Measurements from ENCODE around the gene CNGA3. TPM values are rescaled to one million over a fixed set of nuclear protein-coding genes. Genes with fewer than 3 reads are reported as not detected.
"Not testable (repeated sequence)": the region's sequence is repeated elsewhere in the genome, so short reads cannot be mapped to it uniquely, and the experiment has no call there.

The CNGA3 gene
- not detected for polyA plus RNA-seq (ENCODE audit: insufficient read length)
- long read RNA-seq, donor 1: 0 reads
- long read RNA-seq, donor 2: 0 reads
- long read RNA-seq, donor 3: 0 reads
- long read RNA-seq, donor 4: 0 reads
- long read RNA-seq, donor 5: 0 reads
- long read RNA-seq, donor 6: 0 reads
- long read RNA-seq, donor 7: 0 reads
- long read RNA-seq, donor 8: 0 reads

- DNase-seq: peak; percentile 55
These were observed at the start of gene CNGA3 for GRCh38 chr2:98346311-98347236. TSS of gene CNGA3 (plus strand) at chr2:98346456. CDS start at chr2:98369976, 23,520 bp downstream.

- DNase-seq: no peak
These were observed 48.2 kb upstream of the CNGA3 start for GRCh38 chr2:98297817-98298682.

DNA sequence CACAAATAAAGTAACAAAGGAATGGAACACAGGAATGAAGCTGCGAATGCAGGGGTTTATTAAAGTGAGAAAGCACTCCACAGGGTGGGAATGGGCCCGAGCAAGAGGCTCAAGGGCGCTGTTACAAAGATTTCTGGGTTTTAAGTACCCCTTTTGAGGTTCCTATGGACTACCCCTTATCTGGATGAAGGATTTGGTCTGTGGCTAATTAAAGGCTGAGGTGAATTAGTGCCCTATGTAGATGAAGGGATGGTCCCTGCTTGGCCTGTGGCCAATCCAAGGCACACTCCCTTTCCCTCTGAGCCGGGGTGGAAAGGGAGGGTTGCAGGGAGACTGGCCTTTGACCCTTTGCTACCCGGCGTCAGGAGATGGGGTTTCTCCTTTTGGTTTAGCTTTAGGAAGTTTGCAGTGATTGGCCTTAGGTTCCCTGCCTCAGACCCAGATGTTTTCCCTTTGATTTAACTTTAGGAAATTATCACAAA is 47.5 kb upstream of the CNGA3 start:
- no peak for DNase-seq

- no peak for DNase-seq
These were observed 46.9 kb upstream of the CNGA3 start for GRCh38 chr2:98299211-98299905.

DNA sequence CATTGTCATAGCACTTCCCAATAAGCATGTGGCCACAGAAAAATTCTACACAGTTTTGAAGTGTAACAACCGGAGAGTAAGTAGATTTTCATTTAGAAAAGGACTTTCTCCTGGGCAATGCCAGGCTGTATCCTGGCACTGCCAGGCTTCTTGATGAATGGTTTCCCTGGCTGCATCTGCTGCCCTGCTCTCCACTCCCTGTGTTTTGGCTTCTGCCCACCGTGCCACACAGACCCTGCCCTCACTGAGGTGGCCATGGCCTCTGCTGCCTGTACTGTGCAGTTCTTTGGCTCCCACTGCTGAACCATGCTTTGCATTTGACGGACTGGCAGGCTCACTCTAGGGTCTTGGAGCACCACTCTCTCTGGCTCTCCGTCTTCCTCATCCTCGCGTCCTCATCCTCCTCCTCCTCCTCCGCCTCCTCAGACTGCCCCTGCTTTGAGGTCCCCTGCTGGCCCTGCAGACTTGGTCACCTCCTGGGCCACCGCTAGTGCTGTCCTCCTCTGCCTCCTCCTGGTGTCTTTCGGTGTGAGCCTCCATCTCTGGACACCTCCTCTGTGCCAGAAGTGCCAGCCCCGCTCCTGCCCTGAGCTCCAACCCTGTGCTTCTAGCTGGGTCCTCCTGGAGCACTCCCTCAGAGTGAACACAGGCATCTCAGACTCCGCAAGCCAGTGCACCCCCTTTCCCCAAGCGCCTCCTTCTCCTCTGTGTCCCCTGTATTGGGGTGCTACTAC is 45.9 kb upstream of the CNGA3 start:
- no peak for DNase-seq

GRCh38 chr2:98301469-98301868 is 44.8 kb upstream of the CNGA3 start:
- no peak for DNase-seq

DNA sequence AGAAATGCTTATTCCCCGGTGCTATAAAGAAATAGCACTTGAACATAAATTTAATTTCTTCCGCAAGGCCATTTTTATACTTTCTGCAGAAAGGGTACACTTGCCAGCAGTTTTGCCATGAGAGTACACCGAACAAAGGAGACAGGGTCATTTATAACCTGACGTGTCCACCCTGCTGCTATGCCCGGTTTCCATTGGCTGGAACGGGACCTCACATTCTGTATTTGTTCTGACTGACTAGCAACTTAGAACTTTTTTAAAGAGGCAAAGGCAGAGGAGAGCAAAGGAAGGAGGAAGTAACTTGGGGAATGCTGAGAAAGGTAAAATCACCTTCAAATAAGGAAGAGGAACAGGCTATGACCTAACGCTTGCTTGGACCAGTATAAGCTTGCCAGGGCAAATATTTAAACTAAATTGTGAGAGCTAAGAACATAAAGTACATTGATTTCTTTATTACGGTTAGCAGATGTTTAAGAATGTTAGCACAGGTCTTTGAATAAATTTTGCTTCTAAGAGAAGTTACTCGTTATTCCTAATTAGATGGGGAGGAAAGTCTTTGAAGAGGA is 39.0 kb upstream of the CNGA3 start:
- not testable (repeated sequence) for DNase-seq

GRCh38 chr2:98308068-98308467 is 38.2 kb upstream of the CNGA3 start:
- DNase-seq: no peak

DNA sequence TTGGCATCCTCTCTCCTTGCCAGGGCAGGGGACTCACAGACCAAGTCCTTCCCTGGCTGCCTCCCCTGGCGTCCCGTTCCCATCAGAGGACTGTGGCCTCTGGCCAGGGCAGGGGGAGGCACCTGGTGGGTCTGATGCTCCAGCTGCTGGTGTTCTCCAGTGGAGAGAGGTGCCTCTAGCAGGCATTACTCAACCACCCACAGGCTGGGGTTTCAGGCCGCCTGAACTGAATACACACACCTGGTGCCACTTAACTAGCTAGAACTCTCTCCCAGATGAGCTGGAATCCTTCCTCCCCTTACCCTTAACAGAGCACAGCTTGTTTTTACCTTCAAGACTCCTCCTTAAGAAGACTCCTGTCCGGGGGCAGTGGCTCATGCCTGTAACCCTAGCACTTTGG is 37.7 kb upstream of the CNGA3 start:
- no peak for DNase-seq

GRCh38 chr2:98309580-98309979 is 36.7 kb upstream of the CNGA3 start:
- DNase-seq: no peak

DNA sequence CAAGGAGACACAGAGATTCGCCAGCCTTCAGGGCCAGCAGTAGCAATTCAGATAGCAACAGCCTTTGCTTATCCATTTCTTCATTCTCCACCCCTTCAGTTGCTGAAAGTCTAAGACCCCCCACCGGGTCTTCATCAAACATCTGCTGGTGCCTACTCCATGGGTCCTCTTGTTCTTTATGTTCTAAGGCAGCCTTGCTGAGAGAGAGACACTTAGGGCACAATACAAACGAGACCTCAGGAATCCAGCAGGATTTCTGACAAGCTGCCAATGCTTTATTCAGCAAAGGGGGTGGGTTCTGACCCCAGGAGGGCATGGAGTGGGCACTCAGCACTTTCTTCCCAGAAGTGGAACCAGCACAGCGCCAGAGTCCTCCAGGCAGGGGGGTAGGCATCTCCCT is 36.2 kb upstream of the CNGA3 start:
- no peak for DNase-seq

DNA sequence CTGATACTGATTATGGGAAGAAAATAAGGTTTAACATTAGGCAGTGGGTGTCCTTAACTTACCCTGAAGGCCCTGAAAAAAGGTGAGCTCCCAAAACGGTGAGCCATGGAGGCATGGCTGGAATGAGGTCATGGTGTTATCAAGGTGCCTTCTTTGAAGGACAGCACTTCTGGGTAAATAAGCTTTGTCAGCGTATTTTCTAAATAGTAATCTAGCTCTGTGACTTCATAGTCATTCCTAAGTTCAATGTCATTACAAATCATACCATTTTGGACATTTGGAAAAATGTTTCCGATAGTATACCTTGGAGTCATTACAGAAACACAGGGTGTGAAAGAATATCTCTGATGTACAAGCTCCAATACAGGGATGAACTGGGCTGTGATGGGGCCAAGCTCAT is 35.2 kb upstream of the CNGA3 start:
- DNase-seq: no peak

DNA sequence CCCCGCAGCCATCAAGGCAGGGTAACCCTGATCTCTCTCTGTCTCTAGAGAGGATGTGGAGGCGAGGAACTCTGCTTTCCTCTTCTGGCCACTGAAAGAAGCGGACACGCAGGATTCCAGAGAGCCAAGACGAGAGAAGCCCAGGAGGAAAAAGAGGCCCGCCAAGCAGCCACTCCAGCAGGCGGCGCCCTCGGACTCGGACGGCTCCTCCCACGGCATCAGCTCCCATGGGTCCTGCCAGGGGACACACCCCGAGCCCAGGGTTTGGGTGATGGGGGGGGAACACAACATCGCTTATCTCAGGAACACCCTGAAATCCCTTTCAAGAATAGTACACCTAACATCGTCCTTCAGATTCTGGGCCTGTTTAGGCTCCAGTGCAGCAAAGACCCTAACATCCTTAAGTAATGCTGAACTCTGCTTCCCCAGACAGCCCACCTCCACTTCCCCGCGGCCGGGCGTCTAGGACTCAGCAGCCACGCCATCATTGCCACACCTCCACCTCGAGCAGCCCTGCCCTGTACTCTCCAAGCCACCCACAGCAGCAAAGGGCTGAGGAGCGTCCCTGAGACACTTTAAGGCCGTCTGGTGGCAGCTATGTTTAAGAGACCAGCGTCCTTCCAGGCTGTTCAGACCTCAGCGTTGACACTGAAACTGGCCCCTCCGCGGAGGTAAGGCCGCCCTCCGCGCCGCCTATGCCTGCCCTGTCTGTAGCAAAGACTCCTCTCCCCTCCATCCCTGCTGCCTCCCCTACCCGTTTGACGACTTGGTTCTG is 34.3 kb upstream of the CNGA3 start:
- no peak for DNase-seq

DNA sequence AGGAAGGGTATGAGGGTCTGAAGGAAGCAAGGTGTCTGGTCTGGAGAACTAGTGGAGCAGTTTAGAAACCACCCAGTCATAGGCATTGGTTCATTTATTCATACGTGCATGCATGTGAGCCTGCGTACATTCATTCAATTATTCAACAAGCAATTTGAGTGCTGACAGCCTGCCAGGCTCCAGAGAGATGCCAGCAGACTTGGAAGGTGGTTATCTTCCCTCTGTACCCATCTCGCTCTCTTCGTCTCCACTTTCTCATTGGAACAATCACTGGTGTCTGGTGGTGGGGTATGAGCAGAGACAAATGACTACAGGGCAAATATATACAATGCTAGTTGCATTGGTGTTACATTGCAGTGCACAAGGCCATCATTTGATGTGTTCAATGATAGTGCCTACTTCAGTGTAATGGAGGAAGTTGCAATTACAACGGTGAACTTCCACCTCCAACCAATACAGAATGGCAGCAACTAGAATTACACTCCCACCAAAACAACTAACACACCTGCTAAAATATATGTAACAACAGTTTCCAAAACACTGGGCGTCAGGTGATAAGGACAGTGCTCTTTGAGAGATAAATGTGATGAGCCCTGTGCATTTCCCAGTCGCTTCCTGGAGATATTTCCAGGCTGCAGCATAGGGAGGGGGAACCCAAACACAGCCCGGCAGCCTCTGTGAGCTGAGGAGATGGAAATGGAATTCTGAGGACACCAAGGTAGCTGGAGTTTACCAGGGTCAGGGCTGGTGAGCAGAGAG is 32.6 kb upstream of the CNGA3 start:
- no peak for DNase-seq

- DNase-seq: no peak
These were observed 32.0 kb upstream of the CNGA3 start for GRCh38 chr2:98314251-98314650.

GRCh38 chr2:98315957-98316356 is 30.3 kb upstream of the CNGA3 start:
- no peak for DNase-seq

DNA sequence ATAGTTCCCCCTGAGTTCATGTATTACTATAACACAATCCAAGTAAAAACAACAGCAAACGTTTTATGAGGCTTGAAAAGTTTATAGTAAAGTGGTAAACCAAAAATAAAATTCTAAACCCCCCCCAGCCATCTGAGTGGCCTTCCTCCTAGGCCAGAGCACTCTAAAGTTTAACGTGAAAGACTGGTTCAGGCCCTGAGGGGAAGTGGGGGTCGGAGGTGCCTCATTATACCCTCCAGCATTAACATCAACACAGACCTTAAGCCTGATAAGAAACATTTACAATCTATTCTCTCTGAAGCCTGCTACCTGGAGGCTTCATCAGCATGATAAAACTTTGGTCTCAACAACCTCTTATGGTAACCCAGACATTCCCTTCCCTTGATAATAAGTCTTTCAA is 29.0 kb upstream of the CNGA3 start:
- no peak for DNase-seq

GRCh38 chr2:98320171-98320570 is 26.1 kb upstream of the CNGA3 start:
- DNase-seq: not testable (repeated sequence)

- DNase-seq: no peak
These were observed 22.1 kb upstream of the CNGA3 start for GRCh38 chr2:98324181-98324580.
